HCT116 (cell line): ENCODE measurements around the gene CHST3.

Source experiments
- CEBPB ChIP-seq: IDR thresholded peaks from 2 replicates; pipeline ENCODE4 v1.6.1; 2012; ENCODE audit warnings: low read depth
- EZH2 ChIP-seq: fragments of 200-600 bp; sonication (generic); IDR thresholded peaks from 2 replicates; pipeline ENCODE4 v1.6.1; 2017; ENCODE audit warnings: antibody characterized with exemption, mixed run types
- EZH2phosphoT487 ChIP-seq: fragments of 200-600 bp; IDR thresholded peaks from 2 replicates; pipeline ENCODE4 v1.6.1; 2018; ENCODE audit warnings: antibody characterized with exemption, borderline replicate concordance
- JUND ChIP-seq: IDR thresholded peaks from 2 replicates; pipeline ENCODE4 v1.6.1; 2012
- POLR2A ChIP-seq: IDR thresholded peaks from 2 replicates; pipeline ENCODE4 v1.7.0; 2011; ENCODE audit warnings: borderline replicate concordance; ENCODE audit not compliant: insufficient read depth, insufficient read length; ENCODE audit errors: extremely low read depth
- POLR2AphosphoS5 ChIP-seq: IDR thresholded peaks from 2 replicates; pipeline ENCODE4 v1.6.1; 2011; ENCODE audit warnings: mild to moderate bottlenecking, low read depth, low read length, moderate library complexity
- YY1 ChIP-seq: IDR thresholded peaks from 2 replicates; pipeline ENCODE4 v1.6.1; 2011; ENCODE audit warnings: low read length, low read depth, moderate library complexity, mild to moderate bottlenecking; ENCODE audit not compliant: insufficient replicate concordance; ENCODE audit errors: extremely low read depth
- ZNF274 ChIP-seq: fragments of 200-500 bp; sonication (Bioruptor generic); IDR thresholded peaks from 2 replicates; pipeline ENCODE4 v1.6.1; 2014; ENCODE audit warnings: mild to moderate bottlenecking, low read depth, low read length, inconsistent platforms
- TF ChIP-seq, protein P1 (sequence below), 3 experiments: fragments of 200-600 bp in 1 of 3; sonication (generic) in 1 of 3; IDR thresholded peaks in 2 of 3; conservative IDR thresholded peaks in 1 of 3; 2 replicates each; pipeline ENCODE4 v1.5.1; 2012 to 2017; ENCODE audit warnings: low read depth in 2 of 3, low read length in 2 of 3, antibody characterized with exemption in 1 of 3, borderline replicate concordance in 1 of 3, control low read depth in 1 of 3, mild to moderate bottlenecking in 1 of 3, mixed read lengths in 1 of 3, mixed run types in 1 of 3, moderate library complexity in 1 of 3; ENCODE audit not compliant: insufficient read depth in 1 of 3
- TF ChIP-seq, protein P2 (sequence below): IDR thresholded peaks from 2 replicates; pipeline ENCODE4 v1.6.1; 2012

DNA sequence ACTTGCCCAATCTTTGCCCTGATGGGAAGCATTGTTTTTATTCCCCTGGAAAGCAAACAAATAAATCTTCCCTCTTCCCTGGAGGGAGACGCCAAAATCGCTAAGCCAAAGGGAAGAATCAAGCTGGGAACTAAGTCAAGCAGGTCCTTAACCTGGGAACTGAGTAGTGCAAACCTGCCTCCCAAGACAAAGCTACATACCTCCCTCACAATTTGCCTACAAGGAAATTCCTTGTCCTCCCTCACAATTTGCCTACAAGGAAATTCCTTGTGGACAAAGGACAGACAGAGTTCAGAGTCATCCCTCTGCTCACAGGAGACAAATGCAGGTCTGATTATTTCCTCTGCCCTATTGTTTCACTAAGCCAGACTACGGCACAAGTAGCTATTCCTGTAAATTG lies 73.6 kb downstream of the CHST3 start:
- TF ChIP-seq EZH2phosphoT487 (no peak), POLR2A (no peak), ZNF274 (no peak), EZH2 (no peak), JUND (no peak), YY1 (no peak), CEBPB (no peak), POLR2AphosphoS5 (no peak)
- TF ChIP-seq, protein P1, sequence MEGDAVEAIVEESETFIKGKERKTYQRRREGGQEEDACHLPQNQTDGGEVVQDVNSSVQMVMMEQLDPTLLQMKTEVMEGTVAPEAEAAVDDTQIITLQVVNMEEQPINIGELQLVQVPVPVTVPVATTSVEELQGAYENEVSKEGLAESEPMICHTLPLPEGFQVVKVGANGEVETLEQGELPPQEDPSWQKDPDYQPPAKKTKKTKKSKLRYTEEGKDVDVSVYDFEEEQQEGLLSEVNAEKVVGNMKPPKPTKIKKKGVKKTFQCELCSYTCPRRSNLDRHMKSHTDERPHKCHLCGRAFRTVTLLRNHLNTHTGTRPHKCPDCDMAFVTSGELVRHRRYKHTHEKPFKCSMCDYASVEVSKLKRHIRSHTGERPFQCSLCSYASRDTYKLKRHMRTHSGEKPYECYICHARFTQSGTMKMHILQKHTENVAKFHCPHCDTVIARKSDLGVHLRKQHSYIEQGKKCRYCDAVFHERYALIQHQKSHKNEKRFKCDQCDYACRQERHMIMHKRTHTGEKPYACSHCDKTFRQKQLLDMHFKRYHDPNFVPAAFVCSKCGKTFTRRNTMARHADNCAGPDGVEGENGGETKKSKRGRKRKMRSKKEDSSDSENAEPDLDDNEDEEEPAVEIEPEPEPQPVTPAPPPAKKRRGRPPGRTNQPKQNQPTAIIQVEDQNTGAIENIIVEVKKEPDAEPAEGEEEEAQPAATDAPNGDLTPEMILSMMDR (IDR thresholded peaks at IDR 0.05 in 2 of 3, conservative IDR thresholded peaks at IDR 0.05 in 1 of 3; ENCODE audit: borderline replicate concordance in 1 of 3, insufficient read depth in 1 of 3, low read depth in 2 of 3, low read length in 2 of 3), result no peak
- TF ChIP-seq, protein P2, sequence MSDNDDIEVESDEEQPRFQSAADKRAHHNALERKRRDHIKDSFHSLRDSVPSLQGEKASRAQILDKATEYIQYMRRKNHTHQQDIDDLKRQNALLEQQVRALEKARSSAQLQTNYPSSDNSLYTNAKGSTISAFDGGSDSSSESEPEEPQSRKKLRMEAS, result no peak
